COLO668 (cell line): ENCODE data around the gene PPM1F.

Experiments used
- DNase-seq: peaks from one replicate; lab custom pipeline; 2025; ENCODE audit not compliant: unreplicated experiment; lab: John Stamatoyannopoulos, UW

Gene PPM1F

GRCh38 chr22:21961886-21962654 lies 9.4 kb upstream of the PPM1F start:
- DNase-seq, result no peak

- DNase-seq, result no peak
Observed at GRCh38 chr22:21961127-21961867, 8.6 kb upstream of the PPM1F start.

GRCh38 chr22:21960200-21961126 lies 7.8 kb upstream of the PPM1F start:
- no peak for DNase-seq

- no peak for DNase-seq
Observed at GRCh38 chr22:21959274-21960074, 6.8 kb upstream of the PPM1F start.

- DNase-seq, result no peak
Observed at GRCh38 chr22:21958360-21959273, 6.0 kb upstream of the PPM1F start.

GRCh38 chr22:21951931-21952465 lies 650 bp downstream of the PPM1F start:
- peak; percentile 64 for DNase-seq

- DNase-seq, result no peak
Observed at GRCh38 chr22:21951062-21951461, 1.6 kb downstream of the PPM1F start.

- no peak for DNase-seq
Observed at GRCh38 chr22:21949948-21950347, 2.7 kb downstream of the PPM1F start.

- DNase-seq, result no peak
Observed at GRCh38 chr22:21949569-21949918, 3.1 kb downstream of the PPM1F start.

- DNase-seq, result no peak
Observed at GRCh38 chr22:21948824-21949568, 3.7 kb downstream of the PPM1F start.

- DNase-seq, result no peak
Observed at GRCh38 chr22:21948390-21948789, 4.3 kb downstream of the PPM1F start.

GRCh38 chr22:21947040-21948014 lies 5.3 kb downstream of the PPM1F start:
- no peak for DNase-seq

GRCh38 chr22:21946262-21946925 lies 6.3 kb downstream of the PPM1F start:
- no peak for DNase-seq

- no peak for DNase-seq
Observed at GRCh38 chr22:21945453-21946261, 7.0 kb downstream of the PPM1F start.

GRCh38 chr22:21944871-21945270 lies 7.8 kb downstream of the PPM1F start:
- no peak for DNase-seq
